OCI-LY1 (cell line): ENCODE results near the gene ZNF385D.

ENCODE experiments used
- CTCF ChIP-seq: fragments of 200-600 bp; sonication (generic), shearing (Covaris generic); IDR thresholded peaks from 2 replicates; pipeline ENCODE4 v1.5.1; 2017; ENCODE audit warnings: mild to moderate bottlenecking, antibody characterized with exemption, low read length, moderate library complexity, mixed read lengths
- EZH2 ChIP-seq: fragments of 200-600 bp; sonication (generic), shearing (Covaris generic); IDR thresholded peaks from 2 replicates; pipeline ENCODE4 v1.8.0; 2017; ENCODE audit warnings: borderline replicate concordance, mixed run types, mild to moderate bottlenecking, antibody characterized with exemption, low read length, moderate library complexity, mixed read lengths

GRCh38 chr3:21781355-21781754 lies 30.3 kb upstream of the ZNF385D start:
- TF ChIP-seq CTCF (no peak), EZH2 (no peak)
